ENCODE measurements around the gene LRRC56. TPM values are rescaled to one million over a fixed set of nuclear protein-coding genes. Genes with fewer than 3 reads are reported as not detected.

Gene LRRC56
- total RNA-seq, 6 experiments from 2014 or later = 0.23 to 0.83 (median 0.55) TPM

DNA sequence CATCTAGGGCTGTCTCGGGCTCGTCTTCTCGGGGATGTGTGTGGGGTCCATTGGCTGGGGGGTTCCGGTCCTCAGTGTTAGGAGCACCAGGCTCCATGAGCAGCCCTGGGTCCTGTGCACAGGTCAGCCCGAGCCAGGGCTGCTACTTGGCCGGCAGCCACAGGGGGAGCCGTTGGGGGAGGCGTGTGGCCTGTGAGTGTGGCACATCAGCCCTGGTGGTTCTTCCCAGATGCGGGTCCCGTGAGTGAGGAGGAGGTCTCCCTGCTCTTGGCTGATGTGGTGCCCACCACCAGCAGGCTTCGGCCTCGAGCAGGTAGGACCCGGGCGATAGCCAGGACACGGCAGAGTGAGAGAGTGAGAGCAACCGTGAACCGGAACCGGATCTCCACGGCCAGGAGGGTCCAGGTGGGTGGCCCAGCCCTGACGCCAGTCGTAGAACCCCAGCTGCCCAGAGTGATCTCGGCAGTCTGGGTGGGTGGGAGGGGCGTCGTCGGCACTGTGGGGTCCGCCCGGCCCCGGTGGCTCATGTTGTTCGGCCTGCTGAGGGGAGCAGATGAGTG is 59.9 kb downstream of the LRRC56 start:
- Mint-ChIP-seq H3K4me3 (no peak overlapping the region), H3K27me3 (ENCODE audit: insufficient read depth) (peaks cover 4% of the 10 kb centered on the region), H3K4me1 (ENCODE audit: low read depth) (no peaks in the 10 kb centered on the region), H3K36me3 (ENCODE audit: low read depth) (peaks cover 44% of the 10 kb centered on the region), H3K27ac (no peak overlapping the region), H3K9me3 (no peaks in the 10 kb centered on the region)
- TF ChIP-seq, protein P1, sequence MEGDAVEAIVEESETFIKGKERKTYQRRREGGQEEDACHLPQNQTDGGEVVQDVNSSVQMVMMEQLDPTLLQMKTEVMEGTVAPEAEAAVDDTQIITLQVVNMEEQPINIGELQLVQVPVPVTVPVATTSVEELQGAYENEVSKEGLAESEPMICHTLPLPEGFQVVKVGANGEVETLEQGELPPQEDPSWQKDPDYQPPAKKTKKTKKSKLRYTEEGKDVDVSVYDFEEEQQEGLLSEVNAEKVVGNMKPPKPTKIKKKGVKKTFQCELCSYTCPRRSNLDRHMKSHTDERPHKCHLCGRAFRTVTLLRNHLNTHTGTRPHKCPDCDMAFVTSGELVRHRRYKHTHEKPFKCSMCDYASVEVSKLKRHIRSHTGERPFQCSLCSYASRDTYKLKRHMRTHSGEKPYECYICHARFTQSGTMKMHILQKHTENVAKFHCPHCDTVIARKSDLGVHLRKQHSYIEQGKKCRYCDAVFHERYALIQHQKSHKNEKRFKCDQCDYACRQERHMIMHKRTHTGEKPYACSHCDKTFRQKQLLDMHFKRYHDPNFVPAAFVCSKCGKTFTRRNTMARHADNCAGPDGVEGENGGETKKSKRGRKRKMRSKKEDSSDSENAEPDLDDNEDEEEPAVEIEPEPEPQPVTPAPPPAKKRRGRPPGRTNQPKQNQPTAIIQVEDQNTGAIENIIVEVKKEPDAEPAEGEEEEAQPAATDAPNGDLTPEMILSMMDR (IDR thresholded peaks at IDR 0.05) = peak; percentile 31; the same call in 1 of the 2 replicates
- no peak for DNase-seq

DNA sequence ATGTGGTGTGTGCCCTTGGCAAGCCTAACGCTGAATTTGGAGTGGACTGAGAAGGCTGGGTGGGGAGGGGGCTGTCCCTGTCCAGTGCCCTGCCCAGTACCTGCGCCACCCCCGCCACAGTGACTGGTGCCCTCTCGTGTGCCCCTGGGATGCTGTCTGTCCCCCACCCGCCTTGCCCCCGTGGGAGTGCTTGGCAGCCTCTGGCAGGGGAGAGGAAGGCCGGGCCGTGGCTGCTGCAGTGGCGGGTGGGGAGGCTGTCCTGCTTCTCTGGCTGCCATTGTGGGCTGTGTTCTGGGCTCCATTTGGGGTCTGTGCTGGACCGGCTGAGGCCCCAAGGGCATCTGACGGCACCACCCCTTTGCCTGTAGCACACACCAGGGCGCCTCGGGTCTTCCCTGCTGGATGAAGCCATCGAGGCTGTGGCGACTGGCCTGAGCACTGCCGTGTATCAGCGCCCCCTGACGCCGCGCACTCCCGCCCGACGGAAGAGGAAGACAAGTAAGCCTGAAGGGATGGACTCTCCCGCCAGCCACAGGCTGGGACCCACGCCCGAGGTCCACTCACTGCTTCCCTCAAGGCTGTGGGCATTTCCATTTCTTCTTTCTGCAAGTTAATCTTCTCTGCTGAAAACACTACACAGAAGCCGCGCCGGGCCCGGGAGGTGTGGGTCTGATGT is 60.8 kb downstream of the LRRC56 start:
- H3K36me3 Mint-ChIP-seq (ENCODE audit: low read depth) = peaks cover 37% of the 10 kb centered on the region
- H3K4me1 Mint-ChIP-seq (ENCODE audit: low read depth) = no peaks in the 10 kb centered on the region
- no peak overlapping the region for H3K27ac Mint-ChIP-seq
- TF ChIP-seq, protein P1 (IDR thresholded peaks at IDR 0.05) = no peak
- DNase-seq = no peak
- H3K27me3 Mint-ChIP-seq (ENCODE audit: insufficient read depth) = peaks cover 4% of the 10 kb centered on the region
- no peaks in the 10 kb centered on the region for H3K9me3 Mint-ChIP-seq
- no peak overlapping the region for H3K4me3 Mint-ChIP-seq

DNA sequence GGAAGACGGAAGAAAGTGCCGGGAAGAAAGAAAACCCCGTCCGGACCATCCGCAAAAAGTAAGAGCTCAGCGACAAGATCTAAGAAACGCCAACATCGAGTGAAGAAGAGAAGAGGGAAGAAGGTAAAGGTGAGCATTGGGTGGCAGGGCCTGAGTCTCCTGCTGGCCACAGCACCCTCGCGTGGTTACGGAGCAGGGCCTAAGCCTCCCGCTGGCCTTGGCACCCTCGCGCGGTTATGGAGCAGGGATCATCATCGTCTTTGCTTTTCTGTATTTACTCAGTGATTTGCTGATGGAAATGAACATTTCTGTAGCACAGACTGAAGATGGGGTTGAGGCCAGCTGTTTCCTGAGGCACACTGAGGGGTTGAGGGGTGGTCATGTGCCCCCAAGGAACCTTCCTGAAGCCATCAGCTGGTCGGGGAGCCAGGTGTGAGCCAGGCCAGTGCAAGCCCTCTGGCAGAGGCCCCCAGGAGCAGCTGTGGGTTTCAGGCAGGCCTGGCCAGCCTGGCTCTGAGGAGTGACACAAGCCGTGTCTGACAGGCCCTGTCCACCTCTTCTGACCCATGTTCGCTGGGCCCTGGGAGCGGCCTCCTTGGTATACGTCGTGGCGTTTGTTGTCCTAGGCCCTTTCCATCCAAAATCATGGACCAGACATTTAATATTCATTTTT is 64.4 kb downstream of the LRRC56 start:
- Mint-ChIP-seq H3K36me3 (ENCODE audit: low read depth) (peaks cover 29% of the 10 kb centered on the region), H3K9me3 (no peaks in the 10 kb centered on the region), H3K27me3 (ENCODE audit: insufficient read depth) (peaks cover 1% of the 10 kb centered on the region), H3K4me3 (no peak overlapping the region), H3K27ac (no peak overlapping the region), H3K4me1 (ENCODE audit: low read depth) (no peaks in the 10 kb centered on the region)
- TF ChIP-seq, protein P1 (IDR thresholded peaks at IDR 0.05) = no peak
- DNase-seq = no peak

DNA sequence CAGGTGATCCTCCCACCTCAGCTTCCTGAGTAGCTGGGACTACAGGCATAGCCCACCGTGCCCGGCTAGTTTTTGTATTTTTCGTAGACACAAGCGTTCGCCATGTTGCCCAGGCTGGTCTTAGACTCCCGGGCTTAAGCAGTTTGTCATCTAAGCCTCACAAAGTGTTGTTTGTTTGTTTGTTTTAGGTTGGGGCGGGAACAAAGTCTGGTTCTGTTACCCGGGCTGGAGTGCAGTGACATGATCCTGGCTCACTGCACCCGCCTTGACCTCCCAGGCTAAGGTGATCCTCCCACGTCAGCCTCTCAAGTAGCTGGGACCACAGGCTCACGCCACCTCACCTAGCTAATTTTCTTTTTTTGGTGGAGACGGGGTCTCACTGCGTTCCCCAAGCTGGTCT is 65.8 kb downstream of the LRRC56 start:
- Mint-ChIP-seq H3K9me3 (no peaks in the 10 kb centered on the region), H3K36me3 (ENCODE audit: low read depth) (peaks cover 25% of the 10 kb centered on the region), H3K27me3 (ENCODE audit: insufficient read depth) (peaks cover 1% of the 10 kb centered on the region)

More for the DNA sequence above, 65.8 kb downstream of the LRRC56 start:
- Mint-ChIP-seq H3K4me1 (ENCODE audit: low read depth) (no peaks in the 10 kb centered on the region), H3K27ac (no peak overlapping the region), H3K4me3 (no peak overlapping the region)
- DNase-seq = no peak
- TF ChIP-seq, protein P1 (IDR thresholded peaks at IDR 0.05) = no peak

Small RNA genes lying within 50 kb of the gene (microRNA-seq; reads per million reads assigned to microRNA genes)
- 895 reads per million, percentile 74 among the genes with 10 or more reads in this experiment for gene MIR210

Other genes with a start within 250 kb of the LRRC56 start
- 10 to 100 TPM in 4 of 6 experiments, 1 to 10 TPM in 2; 9.7 to 12.2 (median 11.4) TPM for gene PGGHG, start 248.4 kb upstream of the LRRC56 start, total RNA-seq (2021; fragmentation: NEBNext Ultra II Directional; extraction: Animal tissue kit (Norgen Biotek cat#: 25700))
- not detected for gene IFITM5, start 238.0 kb upstream of the LRRC56 start, total RNA-seq (2021; fragmentation: NEBNext Ultra II Directional; extraction: Animal tissue kit (Norgen Biotek cat#: 25700))
- 100 to 1,000 TPM; 257 to 325 (median 291) TPM for gene IFITM2, start 229.7 kb upstream of the LRRC56 start, total RNA-seq (2021; fragmentation: NEBNext Ultra II Directional; extraction: Animal tissue kit (Norgen Biotek cat#: 25700))
- gene IFITM1, start 223.5 kb upstream of the LRRC56 start, total RNA-seq (2021; fragmentation: NEBNext Ultra II Directional; extraction: Animal tissue kit (Norgen Biotek cat#: 25700)) = 10 to 100 TPM; 23.5 to 36.1 (median 30.0) TPM
- 100 to 1,000 TPM; 399 to 531 (median 452) TPM for gene IFITM3, start 216.7 kb upstream of the LRRC56 start, total RNA-seq (2021; fragmentation: NEBNext Ultra II Directional; extraction: Animal tissue kit (Norgen Biotek cat#: 25700))
- gene B4GALNT4, start 168.0 kb upstream of the LRRC56 start, total RNA-seq (2021; fragmentation: NEBNext Ultra II Directional; extraction: Animal tissue kit (Norgen Biotek cat#: 25700)) = 10 to 100 TPM in 1 of 6 experiments, 1 to 10 TPM in 5; 6.4 to 12.1 (median 8.4) TPM
- gene PKP3, start 143.3 kb upstream of the LRRC56 start, total RNA-seq (2021; fragmentation: NEBNext Ultra II Directional; extraction: Animal tissue kit (Norgen Biotek cat#: 25700)) = 1 to 10 TPM; 2.5 to 3.3 (median 2.9) TPM
- gene SIGIRR, start 122.5 kb upstream of the LRRC56 start, total RNA-seq (2021; fragmentation: NEBNext Ultra II Directional; extraction: Animal tissue kit (Norgen Biotek cat#: 25700)) = 10 to 100 TPM; 15.9 to 21.6 (median 18.7) TPM
- gene ANO9, start 95.5 kb upstream of the LRRC56 start, total RNA-seq (2021; fragmentation: NEBNext Ultra II Directional; extraction: Animal tissue kit (Norgen Biotek cat#: 25700)) = not detected
- gene PTDSS2, start 87.2 kb upstream of the LRRC56 start, total RNA-seq (2021; fragmentation: NEBNext Ultra II Directional; extraction: Animal tissue kit (Norgen Biotek cat#: 25700)) = 10 to 100 TPM; 23.3 to 34.5 (median 27.2) TPM
- 100 to 1,000 TPM; 223 to 272 (median 250) TPM for gene RNH1, start 30.3 kb upstream of the LRRC56 start, total RNA-seq (2021; fragmentation: NEBNext Ultra II Directional; extraction: Animal tissue kit (Norgen Biotek cat#: 25700))
- 100 to 1,000 TPM; 102 to 125 (median 107) TPM for gene HRAS, start 2.0 kb upstream of the LRRC56 start, total RNA-seq (2021; fragmentation: NEBNext Ultra II Directional; extraction: Animal tissue kit (Norgen Biotek cat#: 25700))
- 1 to 10 TPM in 3 of 6 experiments, under 1 TPM in 3; 0.37 to 2.3 (median 0.97) TPM for gene LMNTD2, start 23.2 kb downstream of the LRRC56 start, total RNA-seq (2021; fragmentation: NEBNext Ultra II Directional; extraction: Animal tissue kit (Norgen Biotek cat#: 25700))
- gene RASSF7, start 23.4 kb downstream of the LRRC56 start, total RNA-seq (2021; fragmentation: NEBNext Ultra II Directional; extraction: Animal tissue kit (Norgen Biotek cat#: 25700)) = 10 to 100 TPM; 10.1 to 18.8 (median 12.7) TPM
- 10 to 100 TPM; 23.8 to 27.5 (median 24.8) TPM for gene PHRF1, start 38.9 kb downstream of the LRRC56 start, total RNA-seq (2021; fragmentation: NEBNext Ultra II Directional; extraction: Animal tissue kit (Norgen Biotek cat#: 25700))
- gene IRF7, start 78.4 kb downstream of the LRRC56 start, total RNA-seq (2021; fragmentation: NEBNext Ultra II Directional; extraction: Animal tissue kit (Norgen Biotek cat#: 25700)) = 1 to 10 TPM; 3.0 to 5.2 (median 4.2) TPM
- not detected for gene CDHR5, start 87.4 kb downstream of the LRRC56 start, total RNA-seq (2021; fragmentation: NEBNext Ultra II Directional; extraction: Animal tissue kit (Norgen Biotek cat#: 25700))
- gene SCT, start 89.7 kb downstream of the LRRC56 start, total RNA-seq (2021; fragmentation: NEBNext Ultra II Directional; extraction: Animal tissue kit (Norgen Biotek cat#: 25700)) = not detected
- under 1 TPM; 0.14 to 0.61 (median 0.38) TPM for gene DRD4, start 99.7 kb downstream of the LRRC56 start, total RNA-seq (2021; fragmentation: NEBNext Ultra II Directional; extraction: Animal tissue kit (Norgen Biotek cat#: 25700))
- gene DEAF1, start 157.7 kb downstream of the LRRC56 start, total RNA-seq (2021; fragmentation: NEBNext Ultra II Directional; extraction: Animal tissue kit (Norgen Biotek cat#: 25700)) = 10 to 100 TPM; 32.2 to 48.1 (median 34.6) TPM
- 10 to 100 TPM; 16.9 to 24.5 (median 19.3) TPM for gene TMEM80, start 158.3 kb downstream of the LRRC56 start, total RNA-seq (2021; fragmentation: NEBNext Ultra II Directional; extraction: Animal tissue kit (Norgen Biotek cat#: 25700))
- 10 to 100 TPM; 55.5 to 70.1 (median 65.1) TPM for gene EPS8L2, start 168.7 kb downstream of the LRRC56 start, total RNA-seq (2021; fragmentation: NEBNext Ultra II Directional; extraction: Animal tissue kit (Norgen Biotek cat#: 25700))
- gene TALDO1, start 209.9 kb downstream of the LRRC56 start, total RNA-seq (2021; fragmentation: NEBNext Ultra II Directional; extraction: Animal tissue kit (Norgen Biotek cat#: 25700)) = 100 to 1,000 TPM; 230 to 351 (median 300) TPM
- 10 to 100 TPM; 61.0 to 72.7 (median 68.1) TPM for gene GATD1, start 240.0 kb downstream of the LRRC56 start, total RNA-seq (2021; fragmentation: NEBNext Ultra II Directional; extraction: Animal tissue kit (Norgen Biotek cat#: 25700))

Data from HFFc6 (cell line).